ENCODE results near the gene SLC16A8. TPM values are rescaled to one million over a fixed set of nuclear protein-coding genes. Genes with fewer than 3 reads are reported as not detected.

The SLC16A8 gene
- total and polyA plus RNA-seq, 8 donors = 0.38 to 2.1 (median 1.3) TPM

GRCh38 chr22:38125751-38126201, 41.8 kb upstream of the SLC16A8 start:
- no peak for ATAC-seq
- H3K27ac ChIP-seq = no peak overlapping the region
- peaks cover 0 to 32% of the 10 kb centered on the region in 2 donors for H3K36me3 ChIP-seq
- H3K4me1 ChIP-seq = no peaks in the 10 kb centered on the region
- DNase-seq = no peak
- no peaks in the 10 kb centered on the region for H3K27me3 ChIP-seq
- H3K4me3 ChIP-seq = no peak overlapping the region
- TF ChIP-seq CTCF (IDR thresholded peaks at IDR 0.05) = no peak
- intact Hi-C loops (cut with DNase I) = no loop called here
- no peaks in the 10 kb centered on the region for H3K9me3 ChIP-seq

- H3K36me3 ChIP-seq = peaks cover 0 to 32% of the 10 kb centered on the region in 2 donors
- no peaks in the 10 kb centered on the region for H3K9me3 ChIP-seq
- no peak for TF ChIP-seq CTCF (IDR thresholded peaks at IDR 0.05)
- intact Hi-C loops (cut with DNase I) = no loop called here
- H3K4me1 ChIP-seq = no peaks in the 10 kb centered on the region
- DNase-seq = no peak
- no peak overlapping the region for H3K27ac ChIP-seq
- H3K4me3 ChIP-seq = no peak overlapping the region
- no peak for ATAC-seq
- H3K27me3 ChIP-seq = no peaks in the 10 kb centered on the region
These were observed 41.1 kb upstream of the SLC16A8 start for GRCh38 chr22:38125038-38125610.

- ATAC-seq (no peak), DNase-seq (no peak)
- no peaks in the 10 kb centered on the region for H3K9me3 ChIP-seq
- intact Hi-C loops (cut with DNase I) = no loop called here
- peaks cover 0 to 32% of the 10 kb centered on the region in 2 donors for H3K36me3 ChIP-seq
- no peak overlapping the region for H3K27ac ChIP-seq
- no peaks in the 10 kb centered on the region for H3K4me1 ChIP-seq
- no peak for TF ChIP-seq CTCF (IDR thresholded peaks at IDR 0.05)
- H3K4me3 ChIP-seq = no peak overlapping the region
- H3K27me3 ChIP-seq = no peaks in the 10 kb centered on the region
These were observed 40.4 kb upstream of the SLC16A8 start for GRCh38 chr22:38124236-38124974.

- no peak for ATAC-seq
These were observed 38.6 kb upstream of the SLC16A8 start for GRCh38 chr22:38122616-38123015.

More at GRCh38 chr22:38122616-38123015, 38.6 kb upstream of the SLC16A8 start:
- no peak overlapping the region for H3K4me3 ChIP-seq
- no peak overlapping the region for H3K27ac ChIP-seq
- no peaks in the 10 kb centered on the region for H3K27me3 ChIP-seq
- intact Hi-C loops (cut with DNase I) = no loop called here
- no peak for DNase-seq
- no peaks in the 10 kb centered on the region for H3K4me1 ChIP-seq
- no peak for TF ChIP-seq CTCF (IDR thresholded peaks at IDR 0.05)
- H3K9me3 ChIP-seq = no peaks in the 10 kb centered on the region
- peaks cover 0 to 17% of the 10 kb centered on the region in 2 donors for H3K36me3 ChIP-seq

Measured in left lung (tissue), 10 donors.